Activated T-cell treated with anti-CD3 and anti-CD28 coated beads, Interleukin-2, amount 50 U/mL, for 24 hours (primary cell): ENCODE data around the gene DIS3L2.
"Not testable (repeated sequence)": the region's sequence is repeated elsewhere in the genome, so short reads cannot be mapped to it uniquely, and the experiment has no call there.

Source experiments
- DNase-seq: peaks from one replicate; pipeline ENCODE4 v3.0.0-alpha.2; 2020
- H3K27ac Mint-ChIP-seq: 2 replicates; pipeline ENCODE4 v1.8.0; 2020; ENCODE audit warnings: mild to moderate bottlenecking, mixed read lengths
- H3K27me3 Mint-ChIP-seq: 2 replicates; pipeline ENCODE4 v1.8.0; 2020; ENCODE audit warnings: mixed read lengths
- H3K36me3 Mint-ChIP-seq: 2 replicates; pipeline ENCODE4 v1.8.0; 2020; ENCODE audit warnings: low read depth, mixed read lengths
- H3K4me1 Mint-ChIP-seq: 2 replicates; pipeline ENCODE4 v1.8.0; 2020; ENCODE audit warnings: low read depth, mixed read lengths
- H3K4me3 Mint-ChIP-seq: 2 replicates; pipeline ENCODE4 v1.8.0; 2020; ENCODE audit warnings: mild to moderate bottlenecking, moderate library complexity, mixed read lengths
- H3K9me3 Mint-ChIP-seq: 2 replicates; pipeline ENCODE4 v1.8.0; 2020; ENCODE audit warnings: mixed read lengths

DIS3L2 gene

DNA sequence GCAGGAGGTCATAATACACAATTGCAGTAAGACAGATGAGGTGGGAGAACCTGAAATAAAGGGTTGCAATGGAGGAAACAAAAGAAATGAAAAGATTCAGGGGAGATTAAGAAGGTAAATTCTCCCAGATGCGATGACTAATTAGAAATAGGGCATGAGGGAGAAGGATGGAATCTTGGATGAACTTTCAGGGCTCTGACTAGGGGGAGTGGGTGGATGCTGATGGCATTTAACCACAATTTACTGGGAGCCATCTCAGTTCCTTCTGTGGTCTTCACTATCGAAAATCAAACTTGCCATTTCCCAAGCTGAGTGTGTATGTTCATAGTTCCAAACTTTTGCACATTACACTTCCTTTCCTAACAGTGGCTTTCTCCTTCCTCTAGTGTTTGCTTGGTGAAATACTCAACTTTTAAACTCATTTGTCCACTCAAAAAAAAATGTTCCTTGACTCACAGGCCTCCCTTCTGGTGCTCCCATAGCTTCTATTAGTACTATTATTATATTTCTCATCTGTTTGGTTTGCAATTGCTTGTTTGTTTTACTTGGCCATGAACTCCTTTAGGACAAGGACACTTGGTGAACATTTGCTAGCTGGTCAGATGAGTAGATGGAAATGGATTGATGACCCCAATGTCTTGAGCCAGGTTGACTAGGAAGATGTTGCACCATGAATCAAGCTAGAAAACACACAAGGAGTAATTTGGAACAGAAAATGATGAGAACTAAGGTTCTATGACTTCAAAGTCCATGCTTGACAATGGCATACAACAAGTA lies 178.5 kb downstream of the DIS3L2 start:
- DNase-seq: no peak
- H3K27ac Mint-ChIP-seq: no peak overlapping the region
- H3K9me3 Mint-ChIP-seq: no peaks in the 10 kb centered on the region
- H3K36me3 Mint-ChIP-seq: peaks cover 18% of the 10 kb centered on the region
- H3K4me1 Mint-ChIP-seq: peaks cover 48% of the 10 kb centered on the region
- no peak overlapping the region for H3K4me3 Mint-ChIP-seq
- H3K27me3 Mint-ChIP-seq: no peaks in the 10 kb centered on the region

DNA sequence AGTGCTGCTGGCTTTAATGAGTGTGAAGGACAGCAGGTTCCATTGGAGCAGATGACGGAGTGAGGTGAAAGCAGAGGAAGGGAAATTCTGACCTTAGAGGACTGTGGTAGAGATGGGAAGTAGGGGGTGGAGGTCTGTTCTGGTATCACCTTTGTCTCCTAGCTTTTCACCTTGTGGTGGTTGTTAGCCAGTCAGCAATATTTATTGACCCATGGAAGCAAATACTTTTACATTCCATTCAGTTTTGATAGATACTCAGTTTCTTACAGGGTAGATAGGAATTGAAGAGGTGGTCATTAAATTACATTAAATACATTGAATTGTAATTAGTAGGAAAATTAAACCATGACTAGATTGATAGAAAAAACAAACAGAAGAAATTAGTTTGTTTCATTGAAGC lies 180.1 kb downstream of the DIS3L2 start:
- Mint-ChIP-seq H3K4me1 (peaks cover 40% of the 10 kb centered on the region), H3K27me3 (no peaks in the 10 kb centered on the region), H3K27ac (no peak overlapping the region), H3K36me3 (peaks cover 28% of the 10 kb centered on the region), H3K9me3 (no peaks in the 10 kb centered on the region), H3K4me3 (no peak overlapping the region)
- DNase-seq: no peak

DNA sequence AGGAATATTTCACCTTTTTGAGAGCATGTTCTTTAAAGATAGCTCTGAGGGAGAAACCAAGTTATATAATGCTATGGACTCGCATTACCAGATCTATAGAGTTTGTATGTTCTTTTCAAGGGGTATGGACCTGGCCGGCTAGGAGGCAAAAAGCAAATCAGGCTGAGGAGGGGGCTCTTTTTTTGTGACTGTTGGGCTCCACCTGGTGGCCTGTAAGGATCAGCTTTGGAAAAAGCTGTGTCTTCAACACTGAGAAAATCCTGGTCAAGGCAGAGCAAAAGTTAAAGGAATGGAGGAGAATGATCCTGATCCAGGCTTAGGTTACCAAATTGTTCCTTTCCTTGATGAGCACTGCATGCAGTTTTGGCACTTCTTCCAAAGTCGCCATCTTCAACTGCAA lies 180.5 kb downstream of the DIS3L2 start:
- Mint-ChIP-seq H3K27ac (no peak overlapping the region), H3K4me3 (no peak overlapping the region), H3K27me3 (no peaks in the 10 kb centered on the region), H3K36me3 (peaks cover 26% of the 10 kb centered on the region), H3K4me1 (peaks cover 36% of the 10 kb centered on the region), H3K9me3 (no peaks in the 10 kb centered on the region)
- peak; percentile 39 for DNase-seq

DNA sequence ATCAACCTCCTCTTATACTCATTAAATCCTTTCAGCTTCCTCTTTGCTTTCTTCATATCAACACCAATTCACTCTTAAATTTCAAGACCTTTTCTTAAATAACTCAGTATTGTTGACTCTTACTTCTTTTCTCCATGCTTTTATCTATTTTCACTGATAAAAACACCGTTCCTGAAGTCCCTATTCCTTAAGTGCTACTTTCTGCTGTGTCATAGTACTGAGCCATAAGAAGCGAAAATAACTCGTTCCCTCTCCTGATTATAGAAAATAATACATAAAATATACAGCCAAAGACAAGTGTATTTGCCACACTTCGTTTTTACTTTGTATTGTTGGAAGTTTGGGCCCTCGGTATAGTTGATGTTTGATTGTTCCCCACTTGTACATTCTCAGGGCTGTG lies 181.0 kb downstream of the DIS3L2 start:
- DNase-seq: no peak
- H3K9me3 Mint-ChIP-seq: no peaks in the 10 kb centered on the region
- peaks cover 33% of the 10 kb centered on the region for H3K4me1 Mint-ChIP-seq
- no peak overlapping the region for H3K27ac Mint-ChIP-seq
- peaks cover 28% of the 10 kb centered on the region for H3K36me3 Mint-ChIP-seq
- H3K27me3 Mint-ChIP-seq: no peaks in the 10 kb centered on the region
- H3K4me3 Mint-ChIP-seq: no peak overlapping the region

DNA sequence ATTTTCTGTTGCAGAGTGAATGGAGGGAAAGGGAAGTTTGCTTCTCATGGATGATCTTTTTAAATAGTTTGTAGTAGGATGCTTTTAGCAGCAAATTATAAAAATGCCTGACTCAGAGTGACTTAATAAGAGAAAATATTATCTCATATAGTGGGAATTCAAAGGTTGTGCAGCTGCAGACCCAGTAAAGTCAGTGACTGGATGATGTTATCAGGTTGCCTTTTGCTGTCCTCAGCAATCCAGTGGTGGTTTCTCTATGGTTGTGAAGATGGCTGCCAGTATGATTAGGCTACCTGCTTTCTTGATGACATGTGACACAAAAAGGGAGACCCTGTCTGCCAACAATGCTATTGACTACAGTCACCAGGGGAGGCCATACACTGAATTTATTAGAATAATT lies 184.8 kb downstream of the DIS3L2 start:
- no peaks in the 10 kb centered on the region for H3K9me3 Mint-ChIP-seq
- no peak overlapping the region for H3K4me3 Mint-ChIP-seq
- H3K27ac Mint-ChIP-seq: no peak overlapping the region
- H3K36me3 Mint-ChIP-seq: peaks cover 28% of the 10 kb centered on the region
- H3K4me1 Mint-ChIP-seq: peaks cover 9% of the 10 kb centered on the region
- no peaks in the 10 kb centered on the region for H3K27me3 Mint-ChIP-seq
- no peak for DNase-seq

DNA sequence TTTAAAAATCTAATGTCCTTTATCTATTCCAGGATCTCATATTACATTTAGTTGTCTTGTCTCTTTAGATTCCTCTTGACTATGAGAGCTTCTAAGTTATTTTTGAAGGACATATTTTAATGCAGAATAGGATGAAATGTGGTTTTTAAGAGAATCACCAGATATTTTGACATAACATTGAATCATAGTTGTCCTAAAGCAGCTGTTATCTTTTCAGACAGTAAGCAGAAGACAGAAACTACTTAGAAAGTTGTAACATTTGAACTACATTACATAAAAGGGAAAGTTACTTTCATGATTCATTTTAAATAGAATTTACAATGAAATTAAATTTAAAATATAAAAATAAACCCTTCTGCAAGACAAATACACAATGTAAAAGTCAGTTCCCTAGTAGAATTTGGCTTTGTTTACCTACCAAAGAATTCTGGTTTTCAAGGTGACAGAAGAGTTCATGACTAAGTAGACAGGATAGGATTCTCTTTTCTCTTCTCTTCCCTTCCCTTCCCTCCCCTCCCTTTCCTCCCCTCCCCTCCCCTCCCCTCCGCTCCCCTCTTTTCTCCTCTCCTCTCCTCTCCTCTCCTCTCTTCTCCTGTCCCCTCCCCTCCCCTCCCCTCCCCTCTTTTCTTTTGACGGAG lies 186.0 kb downstream of the DIS3L2 start:
- H3K4me1 Mint-ChIP-seq: peaks cover 7% of the 10 kb centered on the region
- no peaks in the 10 kb centered on the region for H3K27me3 Mint-ChIP-seq

DNA sequence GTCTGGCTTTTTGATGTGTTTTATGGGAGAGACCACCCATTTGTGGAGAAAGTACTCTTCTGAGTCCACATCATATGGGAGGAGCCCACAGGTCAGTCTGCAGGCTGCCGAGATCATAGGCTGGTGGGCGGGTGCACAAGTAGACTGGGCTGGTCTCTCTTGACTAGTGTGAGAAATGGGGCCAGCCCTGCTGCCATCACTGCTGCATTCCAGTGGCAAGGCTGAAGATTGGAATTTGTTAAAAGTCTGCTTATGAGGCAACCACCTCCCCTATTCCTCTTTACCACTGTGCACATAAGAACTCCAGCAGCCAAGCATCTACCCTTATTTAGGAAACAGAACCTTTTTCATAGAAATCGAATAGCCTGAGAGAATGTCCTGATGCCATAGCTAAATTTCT lies 200.7 kb downstream of the DIS3L2 start:
- no peak overlapping the region for H3K4me3 Mint-ChIP-seq
- no peak overlapping the region for H3K27ac Mint-ChIP-seq
- no peak for DNase-seq

More for the DNA sequence above, 186.0 kb downstream of the DIS3L2 start:
- Mint-ChIP-seq H3K4me3 (no peak overlapping the region), H3K27ac (no peak overlapping the region), H3K9me3 (no peaks in the 10 kb centered on the region), H3K36me3 (peaks cover 28% of the 10 kb centered on the region)
- DNase-seq: no peak

DNA sequence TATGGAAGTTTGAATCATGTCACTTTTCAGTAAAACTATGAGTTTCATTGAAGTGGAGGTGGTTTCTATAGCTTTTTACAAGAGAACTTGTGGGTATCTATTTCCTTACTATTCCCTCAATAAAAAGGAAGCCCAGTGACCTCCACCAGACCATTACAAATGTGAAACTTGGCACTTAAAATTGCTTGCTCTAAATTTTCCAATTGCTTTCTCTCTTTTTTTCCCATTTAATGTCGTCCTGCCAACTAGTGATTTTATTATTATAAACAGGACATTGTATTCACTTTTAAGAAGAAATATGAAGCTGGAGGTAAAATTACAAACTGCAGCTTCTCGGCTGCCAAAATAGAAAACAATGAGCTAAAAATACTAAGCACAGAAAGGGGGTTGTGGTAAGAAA lies 208.9 kb downstream of the DIS3L2 start:
- H3K4me3 Mint-ChIP-seq: no peak overlapping the region
- DNase-seq: no peak
- H3K27me3 Mint-ChIP-seq: no peaks in the 10 kb centered on the region
- H3K27ac Mint-ChIP-seq: no peak overlapping the region
- H3K9me3 Mint-ChIP-seq: peaks cover 2% of the 10 kb centered on the region
- peaks cover 29% of the 10 kb centered on the region for H3K36me3 Mint-ChIP-seq
- peaks cover 5% of the 10 kb centered on the region for H3K4me1 Mint-ChIP-seq

More for the DNA sequence above, 200.7 kb downstream of the DIS3L2 start:
- peaks cover 58% of the 10 kb centered on the region for H3K36me3 Mint-ChIP-seq
- no peaks in the 10 kb centered on the region for H3K9me3 Mint-ChIP-seq
- no peaks in the 10 kb centered on the region for H3K27me3 Mint-ChIP-seq
- no peaks in the 10 kb centered on the region for H3K4me1 Mint-ChIP-seq

DNA sequence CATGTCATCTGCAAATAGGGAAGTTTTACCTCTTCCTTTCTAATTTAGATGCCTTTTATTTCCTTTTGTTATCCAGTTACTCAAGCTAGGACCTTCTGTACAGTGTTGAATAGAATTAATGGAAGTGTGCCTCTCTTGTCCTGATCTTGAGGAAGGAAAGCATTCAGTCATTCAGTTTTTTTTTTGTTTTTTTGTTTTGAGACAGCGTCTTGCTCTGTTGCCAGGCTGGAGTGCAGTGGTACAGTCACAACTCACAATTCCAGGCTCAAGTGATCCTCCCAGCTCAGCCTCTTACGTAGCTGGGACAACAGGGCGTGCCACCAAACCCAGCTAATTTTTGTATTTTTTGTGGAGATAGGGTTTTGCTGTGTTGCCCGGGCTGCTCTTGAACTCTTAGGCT lies 213.1 kb downstream of the DIS3L2 start:
- Mint-ChIP-seq H3K9me3 (peaks cover 7% of the 10 kb centered on the region), H3K27me3 (no peaks in the 10 kb centered on the region), H3K4me3 (no peak overlapping the region), H3K4me1 (peaks cover 5% of the 10 kb centered on the region), H3K27ac (no peak overlapping the region), H3K36me3 (peaks cover 29% of the 10 kb centered on the region)
- no peak for DNase-seq

DNA sequence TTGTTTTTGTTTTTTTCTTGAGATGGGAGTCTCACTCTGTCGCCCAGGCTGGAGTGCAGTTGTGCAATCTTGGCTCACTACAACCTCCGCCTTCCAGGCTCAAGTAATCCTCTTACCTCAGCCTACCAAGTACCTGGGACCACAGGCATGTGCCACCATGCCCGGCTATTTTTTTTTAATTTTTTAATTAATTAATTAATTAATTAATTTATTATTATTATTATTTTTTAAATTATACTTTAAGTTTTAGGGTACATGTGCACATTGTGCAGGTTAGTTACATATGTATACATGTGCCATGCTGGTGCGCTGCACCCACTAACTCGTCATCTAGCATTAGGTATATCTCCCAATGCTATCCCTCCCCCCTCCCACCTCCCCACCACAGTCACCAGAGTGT lies 215.1 kb downstream of the DIS3L2 start:
- H3K9me3 Mint-ChIP-seq, H3K4me1 Mint-ChIP-seq, H3K27ac Mint-ChIP-seq, DNase-seq, H3K27me3 Mint-ChIP-seq, H3K4me3 Mint-ChIP-seq: not testable (repeated sequence)
- H3K36me3 Mint-ChIP-seq: peaks cover 32% of the 10 kb centered on the region

DNA sequence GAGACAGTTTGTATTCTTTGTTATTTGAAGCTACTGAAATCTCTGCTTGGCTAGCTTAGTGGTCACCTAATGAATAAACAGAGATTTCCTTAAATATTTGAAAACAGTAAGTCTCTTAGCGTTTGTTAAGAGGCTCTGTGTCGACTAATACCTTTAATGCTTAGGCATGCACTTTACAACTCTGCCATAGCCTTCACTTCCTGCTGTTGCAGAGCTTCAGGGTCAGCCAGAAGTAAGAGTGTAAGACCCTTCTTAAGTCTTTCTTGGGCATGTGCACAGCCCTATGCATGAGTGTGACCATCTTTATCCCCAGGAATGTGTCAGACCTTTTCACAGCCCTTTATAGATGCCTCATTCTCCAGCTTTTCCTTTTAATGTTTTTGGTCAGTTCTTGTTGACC lies 221.8 kb downstream of the DIS3L2 start:
- H3K4me3 Mint-ChIP-seq: no peak overlapping the region
- no peak for DNase-seq
- no peaks in the 10 kb centered on the region for H3K9me3 Mint-ChIP-seq
- no peaks in the 10 kb centered on the region for H3K27me3 Mint-ChIP-seq
- H3K27ac Mint-ChIP-seq: no peak overlapping the region
- no peaks in the 10 kb centered on the region for H3K4me1 Mint-ChIP-seq
- peaks cover 33% of the 10 kb centered on the region for H3K36me3 Mint-ChIP-seq

DNA sequence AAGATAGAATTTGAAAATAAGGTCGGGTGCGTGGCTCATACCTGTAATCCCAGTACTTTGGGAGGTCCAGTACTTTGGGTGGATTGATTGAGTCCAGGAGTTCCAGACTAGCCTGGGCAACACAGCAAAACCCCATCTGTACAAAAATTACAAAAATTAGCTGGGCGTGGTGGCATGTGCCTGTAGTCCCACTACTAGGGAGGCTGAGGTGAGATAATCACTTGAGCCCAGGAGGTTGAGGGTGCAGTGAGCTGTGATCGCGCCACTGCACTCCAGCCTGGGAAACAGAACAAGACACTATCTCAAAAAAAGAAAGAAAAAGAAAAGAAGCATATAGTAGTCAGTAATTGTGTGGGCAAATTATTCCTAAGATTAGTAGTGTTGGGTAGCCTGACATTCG lies 222.8 kb downstream of the DIS3L2 start:
- Mint-ChIP-seq H3K27me3 (no peaks in the 10 kb centered on the region), H3K9me3 (no peaks in the 10 kb centered on the region), H3K36me3 (peaks cover 39% of the 10 kb centered on the region), H3K4me1 (no peaks in the 10 kb centered on the region), H3K27ac (no peak overlapping the region), H3K4me3 (no peak overlapping the region)
- no peak for DNase-seq

DNA sequence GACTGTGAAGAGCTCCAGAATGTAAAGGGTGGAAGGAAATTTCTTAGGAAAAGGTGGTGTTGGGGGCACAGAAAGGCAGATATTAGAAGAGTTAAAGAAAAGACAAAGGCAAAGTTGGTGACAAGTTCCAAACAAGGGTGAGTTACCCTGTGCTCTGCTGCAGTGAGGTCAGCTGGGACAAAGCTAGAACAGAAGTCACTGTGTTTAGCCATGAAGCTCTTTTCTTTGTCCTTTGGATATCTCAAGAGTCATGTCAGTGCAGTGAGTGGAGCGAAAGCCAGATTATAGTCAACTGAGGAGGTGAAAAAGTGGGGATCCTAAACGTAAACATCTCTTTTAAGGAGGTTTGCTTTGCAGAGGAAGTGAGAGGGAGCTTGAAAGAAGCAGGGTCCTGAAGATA lies 229.3 kb downstream of the DIS3L2 start:
- Mint-ChIP-seq H3K4me3 (no peak overlapping the region), H3K27me3 (no peaks in the 10 kb centered on the region), H3K27ac (no peak overlapping the region), H3K4me1 (no peaks in the 10 kb centered on the region), H3K9me3 (peaks cover 5% of the 10 kb centered on the region), H3K36me3 (peaks cover 52% of the 10 kb centered on the region)
- DNase-seq: no peak

DNA sequence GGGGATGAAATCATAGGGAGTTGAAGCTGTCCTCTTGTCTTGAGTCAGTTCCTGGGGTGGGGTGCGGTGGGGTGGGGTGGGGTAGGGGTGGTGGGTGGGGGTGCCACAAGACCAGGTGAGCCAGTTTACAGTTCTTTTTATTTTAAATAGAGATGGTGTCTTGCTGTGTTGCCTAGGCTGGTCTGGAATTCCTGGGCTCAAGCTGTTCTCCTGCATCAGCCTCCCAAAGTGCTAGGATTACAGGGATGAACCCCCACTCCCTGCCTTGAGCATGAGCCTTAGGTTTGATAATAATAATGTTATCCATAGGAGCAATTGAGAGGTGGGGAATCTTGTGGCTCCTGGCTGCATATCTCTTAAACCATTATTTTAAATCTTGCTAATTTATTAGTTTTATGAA lies 234.0 kb downstream of the DIS3L2 start:
- DNase-seq: no peak
- peaks cover 58% of the 10 kb centered on the region for H3K36me3 Mint-ChIP-seq
- no peaks in the 10 kb centered on the region for H3K27me3 Mint-ChIP-seq
- no peak overlapping the region for H3K4me3 Mint-ChIP-seq
- peaks cover 5% of the 10 kb centered on the region for H3K9me3 Mint-ChIP-seq
- H3K27ac Mint-ChIP-seq: no peak overlapping the region
- no peaks in the 10 kb centered on the region for H3K4me1 Mint-ChIP-seq

DNA sequence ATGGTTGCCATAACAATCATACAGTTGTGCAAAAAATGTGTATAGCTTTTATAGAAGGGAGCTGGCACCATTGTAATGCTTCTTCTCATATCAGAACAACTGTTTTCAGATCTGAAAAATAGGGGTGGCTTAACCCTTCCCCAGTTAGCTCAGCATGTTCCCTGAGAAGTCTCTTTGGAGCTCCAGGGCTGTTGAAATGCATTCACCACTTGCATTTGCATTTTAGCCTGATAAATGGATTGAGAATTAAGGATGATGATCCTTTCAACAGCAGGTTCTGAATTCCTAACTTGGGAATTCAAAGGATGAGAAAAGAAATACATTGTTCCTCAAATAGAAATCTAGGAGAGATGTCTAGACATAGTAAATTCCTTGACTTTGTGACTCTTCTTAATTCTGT lies 235.3 kb downstream of the DIS3L2 start:
- Mint-ChIP-seq H3K36me3 (peaks cover 60% of the 10 kb centered on the region), H3K4me1 (no peaks in the 10 kb centered on the region), H3K9me3 (peaks cover 5% of the 10 kb centered on the region), H3K27ac (no peak overlapping the region), H3K4me3 (no peak overlapping the region), H3K27me3 (no peaks in the 10 kb centered on the region)
- no peak for DNase-seq
